Peyer's patch (tissue), 4 donors: Measurements from ENCODE around the gene FTO. TPM values are rescaled to one million over a fixed set of nuclear protein-coding genes. Genes with fewer than 3 reads are reported as not detected.
A peak's percentile ranks its signal among the peaks of the same experiment; 100 is the strongest.

ENCODE experiments used
- DNase-seq, 3 donors: peaks; one replicate each; pipeline ENCODE4 v3.0.0-alpha.2; 2017 to 2019
- H3K27ac ChIP-seq, 4 donors: fragments of 200-600 bp; sonication (generic); one replicate each; pipeline ENCODE4 v1.5.1; 2016 to 2019
- H3K27me3 ChIP-seq, 2 donors: fragments of 200-600 bp; sonication (generic); one replicate each; pipeline ENCODE4 v1.5.1; 2019
- H3K36me3 ChIP-seq, 3 donors: fragments of 200-600 bp; sonication (generic); one replicate each; pipeline ENCODE4 v1.5.1; 2016 to 2019
- H3K4me1 ChIP-seq, 4 donors: fragments of 200-600 bp; sonication (generic); one replicate each; pipeline ENCODE4 v1.5.1; 2016 to 2019
- H3K4me3 ChIP-seq, 4 donors: fragments of 200-600 bp; sonication (generic); 1 replicate in 3 of 4; 2 replicates in 1 of 4; pipeline ENCODE4 v1.5.1; 2016 to 2019; ENCODE audit warnings: mild to moderate bottlenecking in 1 of 4
- H3K9me3 ChIP-seq, 4 donors: fragments of 200-600 bp; sonication (generic); one replicate each; pipeline ENCODE4 v1.5.1; 2016 to 2019; ENCODE audit warnings: mild to moderate bottlenecking in 1 of 4
- CTCF ChIP-seq, 6 experiments: fragments of 450-650 bp in 4 of 6; fragments of 200-600 bp in 2 of 6; sonication (generic) in 1 of 6; IDR thresholded peaks; one replicate each; pipeline ENCODE4 v1.5.1; 2017 to 2019; ENCODE audit warnings: antibody characterized with exemption in 6 of 6, mild to moderate bottlenecking in 3 of 6, moderate library complexity in 1 of 6
- POLR2A ChIP-seq, 2 donors: fragments of 450-650 bp; IDR thresholded peaks; one replicate each; pipeline ENCODE4 v1.5.1; 2017; ENCODE audit warnings: antibody characterized with exemption in 2 of 2, mild to moderate bottlenecking in 2 of 2, moderate library complexity in 2 of 2
- total RNA-seq, 4 donors: library from RNA; depleted of rRNA; stranded (reverse); fragments of >200 nt; gene quantifications; one replicate each; pipeline ENCODE4 v1.1.0, GENCODE V29; 2016

The FTO gene
- total RNA-seq, 4 donors from 2014 or later: 37.0 to 95.7 (median 45.1) TPM

GRCh38 chr16:53740476-53740875, 36.5 kb downstream of the FTO start:
- Histone ChIP-seq H3K27ac (no peak overlapping the region), H3K9me3 (no peaks in the 10 kb centered on the region), H3K4me3 (no peak overlapping the region), H3K4me1 (no peaks in the 10 kb centered on the region), H3K27me3 (no peaks in the 10 kb centered on the region), H3K36me3 (no peaks in the 10 kb centered on the region)
- no peak for DNase-seq
- TF ChIP-seq CTCF (IDR thresholded peaks at IDR 0.05) (no peak), POLR2A (IDR thresholded peaks at IDR 0.05) (no peak)

GRCh38 chr16:53740933-53741531, 37.1 kb downstream of the FTO start:
- Histone ChIP-seq H3K4me3 (no peak overlapping the region), H3K9me3 (no peaks in the 10 kb centered on the region), H3K27me3 (no peaks in the 10 kb centered on the region), H3K36me3 (no peaks in the 10 kb centered on the region), H3K27ac (no peak overlapping the region), H3K4me1 (no peaks in the 10 kb centered on the region)
- TF ChIP-seq POLR2A (IDR thresholded peaks at IDR 0.05): no peak
- no peak for TF ChIP-seq CTCF (IDR thresholded peaks at IDR 0.05)
- no peak for DNase-seq

DNA sequence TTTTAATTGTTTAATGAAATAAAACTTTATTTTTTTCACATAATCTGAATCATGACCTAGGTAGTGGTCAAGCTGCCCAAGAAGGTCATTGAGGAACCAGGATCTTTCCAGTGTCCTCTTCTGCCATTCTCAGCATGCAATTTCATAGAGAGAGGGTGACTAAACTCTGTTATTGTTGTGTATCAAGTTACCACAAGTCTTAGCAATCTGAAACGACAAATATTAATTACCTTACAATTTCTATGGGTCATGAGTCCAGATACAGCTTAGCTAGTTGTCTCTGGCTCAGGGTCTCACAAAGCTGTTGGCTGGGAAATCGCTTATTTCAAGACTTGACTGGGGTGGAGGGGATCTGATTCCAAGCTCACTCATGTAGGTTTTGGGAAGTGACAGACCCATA, 37.6 kb downstream of the FTO start:
- no peak overlapping the region for H3K4me3 ChIP-seq
- no peak for DNase-seq
- no peaks in the 10 kb centered on the region for H3K4me1 ChIP-seq
- no peak overlapping the region for H3K27ac ChIP-seq
- no peaks in the 10 kb centered on the region for H3K36me3 ChIP-seq
- no peak for TF ChIP-seq POLR2A (IDR thresholded peaks at IDR 0.05)
- TF ChIP-seq CTCF (IDR thresholded peaks at IDR 0.05): no peak
- H3K9me3 ChIP-seq: no peaks in the 10 kb centered on the region
- H3K27me3 ChIP-seq: no peaks in the 10 kb centered on the region

GRCh38 chr16:53743149-53743566, 39.2 kb downstream of the FTO start:
- H3K4me1 ChIP-seq: no peaks in the 10 kb centered on the region
- H3K27me3 ChIP-seq: no peaks in the 10 kb centered on the region
- H3K36me3 ChIP-seq: no peaks in the 10 kb centered on the region
- TF ChIP-seq CTCF (IDR thresholded peaks at IDR 0.05) (peak in 5 of 6 experiments; percentile 39 to 63 (median 59)), POLR2A (IDR thresholded peaks at IDR 0.05) (no peak)
- peak in 1 of 3 donors; percentile 59 for DNase-seq
- H3K27ac ChIP-seq: no peak overlapping the region
- H3K4me3 ChIP-seq: no peak overlapping the region
- H3K9me3 ChIP-seq: no peaks in the 10 kb centered on the region

GRCh38 chr16:53744449-53744848, 40.5 kb downstream of the FTO start:
- Histone ChIP-seq H3K4me1 (no peaks in the 10 kb centered on the region), H3K9me3 (no peaks in the 10 kb centered on the region), H3K4me3 (no peak overlapping the region), H3K36me3 (no peaks in the 10 kb centered on the region), H3K27ac (no peak overlapping the region), H3K27me3 (no peaks in the 10 kb centered on the region)
- TF ChIP-seq CTCF (IDR thresholded peaks at IDR 0.05) (no peak), POLR2A (IDR thresholded peaks at IDR 0.05) (no peak)
- DNase-seq: no peak

- no peak for DNase-seq
- H3K9me3 ChIP-seq: no peaks in the 10 kb centered on the region
- no peaks in the 10 kb centered on the region for H3K4me1 ChIP-seq
- TF ChIP-seq CTCF (IDR thresholded peaks at IDR 0.05) (no peak), POLR2A (IDR thresholded peaks at IDR 0.05) (no peak)
- H3K27me3 ChIP-seq: no peaks in the 10 kb centered on the region
- H3K4me3 ChIP-seq: no peak overlapping the region
- H3K36me3 ChIP-seq: no peaks in the 10 kb centered on the region
- no peak overlapping the region for H3K27ac ChIP-seq
Observed at GRCh38 chr16:53745086-53745485, 41.1 kb downstream of the FTO start.
